Muscle layer of colon (tissue), 2 donors: ENCODE data around the gene SNX27.
"Not testable (repeated sequence)": the region's sequence is repeated elsewhere in the genome, so short reads cannot be mapped to it uniquely, and the experiment has no call there.

ENCODE experiments used
- H3K27ac ChIP-seq: one replicate; pipeline ENCODE4 v1.7.0; 2013; ENCODE audit warnings: low read depth, mild to moderate bottlenecking, low read length, moderate library complexity
- H3K27me3 ChIP-seq, 2 donors: one replicate each; pipeline ENCODE4 v1.7.0; 2013; ENCODE audit warnings: low read length in 2 of 2, mild to moderate bottlenecking in 2 of 2; ENCODE audit not compliant: insufficient read depth in 2 of 2, control insufficient read depth in 1 of 2
- H3K36me3 ChIP-seq: one replicate; pipeline ENCODE4 v1.7.0; 2013; ENCODE audit warnings: mild to moderate bottlenecking, low read length; ENCODE audit not compliant: insufficient read depth
- H3K4me1 ChIP-seq: one replicate; pipeline ENCODE4 v1.7.0; 2013; ENCODE audit warnings: mild to moderate bottlenecking, low read length; ENCODE audit not compliant: insufficient read depth
- H3K4me3 ChIP-seq, 2 donors: one replicate each; pipeline ENCODE4 v1.7.0; 2013; ENCODE audit warnings: low read length in 2 of 2, low read depth in 1 of 2, mild to moderate bottlenecking in 1 of 2, moderate library complexity in 1 of 2
- H3K9ac ChIP-seq: one replicate; pipeline ENCODE4 v1.7.0; 2013; ENCODE audit warnings: low read length
- H3K9me3 ChIP-seq: one replicate; pipeline ENCODE4 v1.7.0; 2013; ENCODE audit warnings: mild to moderate bottlenecking, low read length
- donor health status: abdominal sarcoma.
- donor health status: Adenocarcinoma of cecum.

SNX27 gene

DNA sequence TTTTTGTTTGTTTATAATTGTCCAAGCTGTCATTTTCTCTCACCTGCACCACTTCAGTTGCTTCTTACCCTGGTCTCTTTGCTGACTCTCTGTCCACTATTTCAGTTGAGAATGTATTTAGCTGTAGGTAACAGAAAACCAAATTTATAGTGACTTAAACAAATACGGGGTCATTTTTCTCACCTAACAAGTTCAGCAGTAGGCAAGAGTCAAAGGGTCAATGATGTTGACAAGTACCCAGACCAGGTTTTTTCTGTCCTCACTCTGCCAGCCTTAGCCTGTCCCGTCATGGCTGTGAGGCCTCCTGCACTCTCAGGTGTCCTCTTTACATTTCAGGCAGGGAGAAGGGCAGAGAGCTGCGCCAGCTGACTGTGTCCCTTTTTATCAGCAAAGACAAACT, 121.3 kb downstream of the SNX27 start:
- Histone ChIP-seq H3K9ac (no peak overlapping the region), H3K36me3 (no peaks in the 10 kb centered on the region), H3K4me3 (no peak overlapping the region), H3K27me3 (no peaks in the 10 kb centered on the region), H3K27ac (no peak overlapping the region), H3K9me3 (no peaks in the 10 kb centered on the region), H3K4me1 (no peaks in the 10 kb centered on the region)

DNA sequence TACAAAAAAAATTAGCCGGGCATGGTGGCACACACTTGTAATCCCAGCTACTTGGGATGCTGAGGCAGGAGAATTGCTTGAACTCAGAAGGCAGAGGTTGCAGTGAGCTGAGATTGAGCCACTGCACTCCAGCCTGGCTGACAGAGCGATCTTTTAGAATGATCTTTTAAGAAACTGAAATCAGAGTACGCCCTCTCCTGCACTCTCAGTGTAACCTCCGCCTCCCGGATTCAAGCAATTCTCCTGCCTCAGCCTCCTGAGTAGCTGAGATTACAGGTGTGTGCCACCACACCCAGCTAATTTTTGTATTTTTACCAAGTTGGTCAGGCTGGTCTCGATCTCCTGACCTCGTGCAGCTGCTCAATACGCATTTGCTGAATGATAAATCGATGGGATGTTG, 122.1 kb downstream of the SNX27 start:
- H3K4me3 ChIP-seq, H3K4me1 ChIP-seq, H3K27me3 ChIP-seq, H3K27ac ChIP-seq, H3K36me3 ChIP-seq, H3K9me3 ChIP-seq, H3K9ac ChIP-seq: not testable (repeated sequence)

DNA sequence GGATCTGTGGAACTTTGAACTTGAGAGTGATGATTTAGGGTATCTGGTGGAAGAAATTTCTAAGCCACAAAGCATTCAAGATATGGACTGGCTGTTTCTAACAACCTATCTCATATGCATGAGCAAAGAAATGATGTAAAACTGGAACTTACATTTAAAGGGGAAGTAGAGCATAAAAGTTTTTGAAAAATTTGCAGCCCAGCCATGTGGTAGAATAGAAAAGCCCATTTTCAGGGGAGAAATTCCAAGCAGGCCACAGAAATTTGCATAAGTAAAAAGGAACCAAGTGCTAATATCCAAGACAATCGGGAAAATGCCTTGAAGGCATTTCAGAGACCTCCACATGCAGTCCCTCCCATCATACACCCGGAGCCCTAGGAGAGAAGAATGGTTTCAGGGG, 125.2 kb downstream of the SNX27 start:
- Histone ChIP-seq H3K4me1 (no peaks in the 10 kb centered on the region), H3K36me3 (no peaks in the 10 kb centered on the region), H3K27ac (no peak overlapping the region), H3K4me3 (no peak overlapping the region), H3K9me3 (no peaks in the 10 kb centered on the region), H3K9ac (no peak overlapping the region), H3K27me3 (no peaks in the 10 kb centered on the region)

DNA sequence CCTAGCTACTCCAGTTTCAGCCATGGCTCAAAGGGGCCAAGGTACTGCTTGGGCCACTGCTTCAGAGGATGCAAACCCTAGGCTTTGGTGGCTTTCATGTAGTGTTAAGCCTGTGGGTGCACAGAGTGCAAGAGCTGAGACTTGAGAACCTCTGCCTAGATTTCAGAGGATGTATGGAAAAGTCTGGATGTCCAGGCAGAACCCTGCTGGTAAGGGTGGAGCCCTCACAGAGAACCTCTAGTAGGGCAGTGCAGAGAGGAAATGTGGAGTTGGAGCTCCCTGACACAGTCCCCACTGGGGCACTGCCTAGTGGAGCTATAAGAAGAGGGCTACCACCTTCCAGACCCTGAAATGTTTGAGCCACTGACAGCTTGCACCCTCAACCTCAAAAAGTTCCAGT, 125.6 kb downstream of the SNX27 start:
- no peak overlapping the region for H3K27ac ChIP-seq

DNA sequence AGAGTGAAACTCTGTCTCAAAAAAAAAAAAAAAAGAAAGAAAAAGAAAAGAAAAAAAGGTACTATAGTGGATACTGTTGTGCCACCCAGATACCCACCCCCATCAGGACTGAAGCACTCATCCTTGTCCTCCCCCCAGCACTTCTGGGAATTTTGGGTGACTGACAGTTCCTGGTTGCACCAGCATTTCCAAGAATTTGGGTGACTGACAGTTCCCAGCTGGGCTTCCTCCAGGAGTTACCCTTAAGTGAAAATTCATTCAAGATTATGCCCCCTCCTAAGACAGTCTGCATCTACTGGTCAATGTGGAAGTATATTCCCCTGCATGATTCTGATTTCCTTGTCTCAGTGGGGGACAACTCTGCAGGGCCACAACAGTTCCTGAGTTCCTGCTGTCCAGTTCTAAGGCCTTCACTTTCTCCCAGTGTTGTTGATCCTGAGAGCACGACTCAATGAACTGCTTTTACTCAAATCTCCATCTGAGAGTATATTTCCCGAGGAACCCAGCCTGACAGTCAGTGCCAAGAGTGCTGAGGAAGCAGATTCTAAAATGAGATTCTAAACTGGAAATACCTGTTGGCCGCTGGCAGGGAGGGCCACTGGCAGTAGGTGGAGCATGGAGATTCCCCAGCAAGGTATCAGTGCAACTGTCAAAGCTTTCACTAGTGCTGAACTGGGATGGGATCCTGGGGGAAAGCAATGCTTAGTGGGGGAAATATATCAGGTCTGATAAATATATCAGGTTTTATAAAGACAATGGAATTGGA, 127.9 kb downstream of the SNX27 start:
- Histone ChIP-seq H3K9ac (no peak overlapping the region), H3K36me3 (no peaks in the 10 kb centered on the region), H3K27me3 (no peaks in the 10 kb centered on the region)

More for the DNA sequence above, 125.6 kb downstream of the SNX27 start:
- Histone ChIP-seq H3K9me3 (no peaks in the 10 kb centered on the region), H3K9ac (no peak overlapping the region), H3K4me1 (no peaks in the 10 kb centered on the region), H3K36me3 (no peaks in the 10 kb centered on the region), H3K4me3 (no peak overlapping the region), H3K27me3 (no peaks in the 10 kb centered on the region)

DNA sequence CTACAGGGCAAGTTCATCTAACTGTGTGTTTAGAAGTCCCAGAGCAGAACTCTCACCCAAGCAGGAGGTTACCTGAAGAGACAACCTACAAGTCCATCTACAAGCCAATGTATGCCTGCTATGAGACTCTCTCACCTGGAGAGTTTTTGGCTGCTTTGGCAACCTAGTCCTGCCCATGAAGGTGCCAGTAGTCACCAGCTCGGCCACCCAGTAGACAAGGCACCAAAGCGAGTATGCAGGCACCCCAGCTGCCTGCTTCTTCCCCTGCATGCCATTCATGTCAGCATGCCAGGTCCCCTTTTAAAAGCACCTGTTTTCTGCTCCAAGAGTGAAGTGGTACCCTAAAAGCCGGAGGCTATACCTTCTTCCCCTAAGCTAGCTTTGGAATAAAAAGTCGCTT, 129.7 kb downstream of the SNX27 start:
- Histone ChIP-seq H3K4me3 (no peak overlapping the region), H3K4me1 (no peaks in the 10 kb centered on the region), H3K36me3 (no peaks in the 10 kb centered on the region), H3K27ac (no peak overlapping the region), H3K27me3 (no peaks in the 10 kb centered on the region), H3K9ac (no peak overlapping the region), H3K9me3 (no peaks in the 10 kb centered on the region)

More for the DNA sequence above, 127.9 kb downstream of the SNX27 start:
- no peak overlapping the region for H3K27ac ChIP-seq
- H3K9me3 ChIP-seq, result no peaks in the 10 kb centered on the region
- no peaks in the 10 kb centered on the region for H3K4me1 ChIP-seq
- H3K4me3 ChIP-seq, result no peak overlapping the region
